ENCODE measurements around the gene SH3PXD2A. TPM values are rescaled to one million over a fixed set of nuclear protein-coding genes. Genes with fewer than 3 reads are reported as not detected.

SH3PXD2A gene
- total RNA-seq, 3 donors from 2014 or later = 14.3 to 30.5 (median 14.7) TPM

- no peaks in the 10 kb centered on the region for H3K36me3 ChIP-seq
Measured at GRCh38 chr10:103834436-103835095, 20.8 kb downstream of the SH3PXD2A start.

GRCh38 chr10:103833731-103834365 is 21.5 kb downstream of the SH3PXD2A start:
- TF ChIP-seq CTCF (IDR thresholded peaks at IDR 0.05) (no peak), POLR2AphosphoS5 (IDR thresholded peaks at IDR 0.05) (peak in 1 of 3 donors; percentile 37), POLR2A (IDR thresholded peaks at IDR 0.05) (no peak)
- no peaks in the 10 kb centered on the region for H3K27me3 ChIP-seq
- intact Hi-C loops (cut with DNase I; ENCODE audit: low total_unique reads) = no loop called here
- H3K9me3 ChIP-seq = peaks cover 0 to 6% of the 10 kb centered on the region in 2 donors
- no peaks in the 10 kb centered on the region for H3K36me3 ChIP-seq
- DNase-seq (ENCODE audit: low spot score in 2 of 2) = no peak
- H3K4me3 ChIP-seq = no peak overlapping the region
- peak overlapping the region; percentile 47 to 85 for H3K27ac ChIP-seq
- H3K4me1 ChIP-seq = peaks cover 0 to 15% of the 10 kb centered on the region in 2 donors

More at GRCh38 chr10:103834436-103835095, 20.8 kb downstream of the SH3PXD2A start:
- intact Hi-C loops (cut with DNase I; ENCODE audit: low total_unique reads) = no loop called here
- DNase-seq (ENCODE audit: low spot score in 2 of 2) = no peak
- TF ChIP-seq POLR2AphosphoS5 (IDR thresholded peaks at IDR 0.05) = no peak
- no peak for TF ChIP-seq POLR2A (IDR thresholded peaks at IDR 0.05)
- TF ChIP-seq CTCF (IDR thresholded peaks at IDR 0.05) = no peak
- peaks cover 0 to 6% of the 10 kb centered on the region in 2 donors for H3K9me3 ChIP-seq
- peak overlapping the region; percentile 47 to 85 for H3K27ac ChIP-seq
- H3K4me1 ChIP-seq = peaks cover 0 to 15% of the 10 kb centered on the region in 2 donors
- no peaks in the 10 kb centered on the region for H3K27me3 ChIP-seq
- H3K4me3 ChIP-seq = no peak overlapping the region

- Histone ChIP-seq H3K27ac (no peak overlapping the region), H3K4me1 (peaks cover 0 to 15% of the 10 kb centered on the region in 2 donors), H3K9me3 (peaks cover 0 to 6% of the 10 kb centered on the region in 2 donors), H3K27me3 (no peaks in the 10 kb centered on the region), H3K4me3 (no peak overlapping the region), H3K36me3 (no peaks in the 10 kb centered on the region)
- no peak for TF ChIP-seq POLR2AphosphoS5 (IDR thresholded peaks at IDR 0.05)
- TF ChIP-seq POLR2A (IDR thresholded peaks at IDR 0.05) = no peak
- TF ChIP-seq CTCF (IDR thresholded peaks at IDR 0.05) = no peak
- intact Hi-C loops (cut with DNase I; ENCODE audit: low total_unique reads) = no loop called here
- no peak for DNase-seq (ENCODE audit: low spot score in 2 of 2)
Measured at GRCh38 chr10:103832806-103833205, 22.6 kb downstream of the SH3PXD2A start.

- Histone ChIP-seq H3K36me3 (no peaks in the 10 kb centered on the region), H3K4me1 (peaks cover 0 to 7% of the 10 kb centered on the region in 2 donors), H3K27me3 (no peaks in the 10 kb centered on the region), H3K9me3 (peaks cover 0 to 6% of the 10 kb centered on the region in 2 donors), H3K27ac (no peak overlapping the region), H3K4me3 (no peak overlapping the region)
- intact Hi-C loops (cut with DNase I; ENCODE audit: low total_unique reads) = no loop called here
- no peak for DNase-seq (ENCODE audit: low spot score in 2 of 2)
- TF ChIP-seq POLR2A (IDR thresholded peaks at IDR 0.05) = no peak
- no peak for TF ChIP-seq POLR2AphosphoS5 (IDR thresholded peaks at IDR 0.05)
- no peak for TF ChIP-seq CTCF (IDR thresholded peaks at IDR 0.05)
Measured at GRCh38 chr10:103829838-103830465, 25.4 kb downstream of the SH3PXD2A start.

- intact Hi-C loops (cut with DNase I; ENCODE audit: low total_unique reads) = no loop called here
- no peak for DNase-seq (ENCODE audit: low spot score in 2 of 2)
- Histone ChIP-seq H3K27me3 (no peaks in the 10 kb centered on the region), H3K4me1 (peaks cover 0 to under 1% of the 10 kb centered on the region in 2 donors), H3K9me3 (peaks cover 0 to 6% of the 10 kb centered on the region in 2 donors), H3K4me3 (no peak overlapping the region), H3K36me3 (no peaks in the 10 kb centered on the region), H3K27ac (no peak overlapping the region)
- TF ChIP-seq POLR2AphosphoS5 (IDR thresholded peaks at IDR 0.05) = no peak
- TF ChIP-seq CTCF (IDR thresholded peaks at IDR 0.05) = no peak
- TF ChIP-seq POLR2A (IDR thresholded peaks at IDR 0.05) = no peak
Measured at GRCh38 chr10:103829278-103829677, 26.1 kb downstream of the SH3PXD2A start.
